Measurements from ENCODE around the gene LRRC32.

The LRRC32 gene

GRCh38 chr11:76670485-76671236 lies at the start of gene LRRC32:
Gene LRRC32, minus strand, starts transcription at chr11:76670747. Its CDS starts 4,793 bp downstream, at chr11:76665954.
- Histone ChIP-seq H3K27ac (peak within 1 kb of the TSS in 20 of 21 experiments; percentile 39 to 90 (median 74)), H3K4me3 (peak within 1 kb of the TSS; percentile 47 to 64 (median 51))

GRCh38 chr11:76719686-76720085 lies 49.1 kb upstream of the LRRC32 start:
- H3K27ac ChIP-seq = no peak overlapping the region
- no peak overlapping the region for H3K4me3 ChIP-seq

GRCh38 chr11:76719281-76719680 lies 48.7 kb upstream of the LRRC32 start:
- no peak overlapping the region for H3K4me3 ChIP-seq
- H3K27ac ChIP-seq = no peak overlapping the region

DNA sequence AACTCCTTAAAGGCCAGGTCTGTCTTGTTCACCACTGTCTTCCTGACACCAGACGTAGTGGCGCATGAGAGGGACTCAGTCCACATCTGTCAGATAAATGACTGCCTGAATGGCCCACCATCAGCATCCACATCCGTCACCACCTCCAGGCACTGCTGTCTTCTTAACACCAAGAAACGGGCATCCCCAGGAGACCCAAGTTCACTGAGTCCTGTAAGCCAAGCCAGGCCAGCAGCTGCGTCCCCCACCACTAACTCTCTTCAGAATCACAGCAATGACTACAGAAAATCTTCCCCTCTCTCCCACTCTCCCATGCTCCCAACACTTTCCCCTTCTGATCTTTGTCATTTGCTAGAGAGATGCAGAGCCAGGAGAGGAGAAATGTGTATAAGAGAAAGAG lies 47.3 kb upstream of the LRRC32 start:
- no peak overlapping the region for H3K27ac ChIP-seq

DNA sequence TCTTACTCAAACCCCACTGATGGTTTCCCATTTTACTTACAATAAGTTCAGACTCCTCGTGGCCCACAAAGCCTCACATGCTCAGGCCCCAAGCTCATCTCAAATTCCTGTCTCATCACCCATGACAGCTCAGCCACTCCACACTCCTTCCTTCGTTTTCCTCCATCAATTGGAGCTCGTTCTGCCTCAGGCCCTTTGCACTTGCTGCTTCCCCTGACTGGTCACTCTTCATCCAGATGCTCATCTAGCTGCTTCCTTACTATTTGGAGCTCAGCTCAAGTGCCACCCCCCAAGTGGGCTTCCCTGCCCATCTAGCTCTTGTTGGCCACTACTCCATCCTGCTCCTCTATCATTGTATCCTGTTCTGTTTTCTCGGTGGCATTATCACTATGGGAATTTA lies 46.8 kb upstream of the LRRC32 start:
- Histone ChIP-seq H3K27ac (no peak overlapping the region), H3K4me3 (no peak overlapping the region)

More for the DNA sequence above, 47.3 kb upstream of the LRRC32 start:
- H3K4me3 ChIP-seq = no peak overlapping the region

- H3K4me3 ChIP-seq = no peak overlapping the region
- no peak overlapping the region for H3K27ac ChIP-seq
Measured at GRCh38 chr11:76716268-76716667, 45.7 kb upstream of the LRRC32 start.

DNA sequence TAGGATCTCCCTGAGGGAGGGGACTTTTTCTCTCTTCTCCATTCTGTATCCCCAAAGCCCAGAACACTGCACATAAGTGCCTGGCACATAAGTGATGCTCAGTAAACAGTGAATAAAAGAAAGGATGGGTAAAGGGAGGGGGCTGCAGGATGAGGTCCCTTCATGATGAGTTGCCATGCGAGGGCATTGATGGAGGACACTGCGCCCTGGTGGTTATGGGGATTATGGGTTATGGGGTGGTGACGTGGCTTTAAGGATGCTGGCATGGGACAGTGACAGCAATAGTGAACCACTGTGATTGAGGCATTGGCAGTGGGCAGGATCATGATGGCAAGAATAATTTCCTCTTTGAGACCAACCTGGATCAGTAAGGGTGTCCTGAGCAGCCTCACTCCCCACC lies 43.9 kb upstream of the LRRC32 start:
- no peak overlapping the region for H3K4me3 ChIP-seq

GRCh38 chr11:76713499-76713898 lies 43.0 kb upstream of the LRRC32 start:
- Histone ChIP-seq H3K27ac (no peak overlapping the region), H3K4me3 (no peak overlapping the region)

More for the DNA sequence above, 43.9 kb upstream of the LRRC32 start:
- H3K27ac ChIP-seq = no peak overlapping the region

GRCh38 chr11:76712125-76712524 lies 41.6 kb upstream of the LRRC32 start:
- Histone ChIP-seq H3K4me3 (no peak overlapping the region), H3K27ac (no peak overlapping the region)

- H3K27ac ChIP-seq = no peak overlapping the region
- no peak overlapping the region for H3K4me3 ChIP-seq
Measured at GRCh38 chr11:76709756-76710155, 39.2 kb upstream of the LRRC32 start.

GRCh38 chr11:76708972-76709660 lies 38.6 kb upstream of the LRRC32 start:
- H3K27ac ChIP-seq = no peak overlapping the region

GRCh38 chr11:76707293-76707825 lies 36.8 kb upstream of the LRRC32 start:
- Histone ChIP-seq H3K27ac (no peak overlapping the region), H3K4me3 (no peak overlapping the region)

More at GRCh38 chr11:76708972-76709660, 38.6 kb upstream of the LRRC32 start:
- H3K4me3 ChIP-seq = no peak overlapping the region

- H3K27ac ChIP-seq = no peak overlapping the region
- H3K4me3 ChIP-seq = no peak overlapping the region
Measured at GRCh38 chr11:76706667-76707066, 36.1 kb upstream of the LRRC32 start.

DNA sequence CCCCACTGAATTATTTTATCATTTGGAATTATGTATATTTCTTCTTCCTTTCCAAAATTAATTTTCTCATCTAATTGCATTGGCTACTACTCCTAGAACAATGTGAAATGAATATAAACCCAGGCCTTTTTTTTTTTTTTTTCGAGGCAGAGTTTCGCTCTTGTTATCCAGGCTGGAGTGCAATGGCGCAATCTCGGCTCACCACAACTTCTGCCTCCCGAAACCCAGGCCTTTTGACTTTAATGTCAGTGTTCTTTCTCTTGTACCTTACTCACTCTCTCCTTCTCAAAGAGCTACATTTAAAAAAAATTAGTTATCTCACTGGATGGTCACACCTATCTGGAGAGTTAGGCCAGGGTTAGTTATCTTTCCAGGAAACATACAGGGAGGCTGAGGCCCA lies 35.3 kb upstream of the LRRC32 start:
- H3K4me3 ChIP-seq = no peak overlapping the region
- H3K27ac ChIP-seq = no peak overlapping the region

- H3K27ac ChIP-seq = no peak overlapping the region
- H3K4me3 ChIP-seq = no peak overlapping the region
Measured at GRCh38 chr11:76704171-76704948, 33.8 kb upstream of the LRRC32 start.

DNA sequence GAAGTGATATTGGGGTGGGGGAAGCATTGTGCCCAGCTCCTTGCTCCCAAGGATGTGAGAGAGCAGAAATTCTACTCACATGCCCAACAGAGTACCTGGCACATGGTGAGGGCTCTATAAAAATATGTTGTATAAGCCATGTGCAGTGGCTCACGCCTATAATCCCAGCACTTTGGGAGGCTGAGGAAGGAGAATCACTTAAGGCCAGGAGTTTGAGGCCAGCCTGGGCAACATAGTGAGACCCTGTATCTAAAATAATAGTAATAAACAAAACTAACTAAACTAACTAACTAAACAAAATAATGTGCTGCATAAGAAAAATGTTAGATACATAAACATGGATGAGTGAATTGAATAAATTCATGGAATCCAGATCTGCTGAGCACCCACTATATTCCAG lies 33.2 kb upstream of the LRRC32 start:
- Histone ChIP-seq H3K27ac (no peak overlapping the region), H3K4me3 (no peak overlapping the region)

- peak overlapping the region in 3 of 21 experiments; percentile 1 to 62 (median 62) for H3K27ac ChIP-seq
- no peak overlapping the region for H3K4me3 ChIP-seq
Measured at GRCh38 chr11:76702336-76703128, 32.0 kb upstream of the LRRC32 start.

GRCh38 chr11:76701294-76702040 lies 30.9 kb upstream of the LRRC32 start:
- no peak overlapping the region for H3K4me3 ChIP-seq
- H3K27ac ChIP-seq = peak overlapping the region in 11 of 21 experiments; percentile 3 to 82 (median 59)
